T-cell (primary cell): ENCODE measurements around the gene SLC14A1. TPM values are rescaled to one million over a fixed set of nuclear protein-coding genes. Genes with fewer than 3 reads are reported as not detected.

Experiments used
- ATAC-seq, 4 experiments: fragments of 200-7000 bp in 3 of 4; fragments of 150-1000 bp in 1 of 4; cut with Tn5 transposase; replicated peaks in 1 of 4; 1 replicate in 3 of 4; 2 replicates in 1 of 4; pipeline ENCODE4 v1.10.0; 2021; ENCODE audit warnings: moderate library complexity in 3 of 4, mild to moderate bottlenecking in 2 of 4, moderate number of reproducible peaks in 1 of 4
- CTCF ChIA-PET, 2 donors: fragments of 300-600 bp; sonication (Branson Sonifier 250); formaldehyde crosslinking; loops; one replicate each; lab custom pipeline; 2022; ENCODE audit warnings: antibody characterized with exemption in 2 of 2; lab: Charles Lee
- POLR2A ChIA-PET, 2 donors: fragments of 300-600 bp; sonication (Branson Sonifier 250); formaldehyde crosslinking; loops; one replicate each; lab custom pipeline; 2022; ENCODE audit warnings: antibody characterized with exemption in 2 of 2; lab: Charles Lee
- DNase-seq, 35 experiments: peaks; one replicate each; pipeline versions ENCODE4 v3.0.0 to v3.0.0-alpha.2; 2013 to 2023
- H3K27ac ChIP-seq: one replicate; pipeline ENCODE4 v1.5.1; 2013; ENCODE audit warnings: low read length
- H3K27me3 ChIP-seq, 2 experiments: replicated peaks in 1 of 2; 1 replicate in 1 of 2; 2 replicates in 1 of 2; pipeline versions ENCODE4 v1.6.1 to v1.7.0; 2013; ENCODE audit warnings: low read length in 1 of 2, mixed read lengths in 1 of 2; ENCODE audit not compliant: control insufficient read depth in 2 of 2, insufficient read depth in 2 of 2; ENCODE audit errors: extremely low read depth in 1 of 2
- H3K36me3 ChIP-seq, 2 donors: 1 replicate in 1 of 2; 2 replicates in 1 of 2; pipeline versions ENCODE4 v1.6.1 to v1.7.0; 2013; ENCODE audit warnings: low read length in 1 of 2; ENCODE audit not compliant: control insufficient read depth in 2 of 2, insufficient read depth in 1 of 2; ENCODE audit errors: extremely low read depth in 1 of 2
- H3K4me1 ChIP-seq, 2 experiments: 1 replicate in 1 of 2; 2 replicates in 1 of 2; pipeline versions ENCODE4 v1.6.1 to v1.7.0; 2013; ENCODE audit warnings: low read length in 2 of 2, mixed read lengths in 1 of 2; ENCODE audit not compliant: insufficient read depth in 2 of 2, control insufficient read depth in 1 of 2; ENCODE audit errors: extremely low read depth in 1 of 2
- H3K4me3 ChIP-seq, 2 donors: 1 replicate in 1 of 2; 2 replicates in 1 of 2; pipeline versions ENCODE4 v1.5.1 to v1.7.0; 2013; ENCODE audit warnings: mild to moderate bottlenecking in 2 of 2, low read length in 1 of 2, moderate library complexity in 1 of 2; ENCODE audit not compliant: control insufficient read depth in 1 of 2; ENCODE audit errors: extremely low read depth in 1 of 2
- H3K9me3 ChIP-seq: 2 replicates; pipeline ENCODE4 v1.7.0; 2013
- H3K27ac Mint-ChIP-seq, 2 donors: one replicate each; pipeline ENCODE4 v1.8.0; 2020 to 2021; ENCODE audit warnings: mild to moderate bottlenecking in 2 of 2, mixed read lengths in 2 of 2
- H3K27me3 Mint-ChIP-seq, 2 donors: one replicate each; pipeline ENCODE4 v1.8.0; 2021 to 2022; ENCODE audit warnings: mixed read lengths in 2 of 2
- H3K36me3 Mint-ChIP-seq: one replicate; pipeline ENCODE4 v1.8.0; 2021; ENCODE audit warnings: mixed read lengths
- H3K4me1 Mint-ChIP-seq, 3 donors: one replicate each; pipeline ENCODE4 v1.8.0; 2020 to 2022; ENCODE audit warnings: mixed read lengths in 3 of 3, mild to moderate bottlenecking in 1 of 3
- H3K4me3 Mint-ChIP-seq, 3 donors: one replicate each; pipeline ENCODE4 v1.8.0; 2020 to 2022; ENCODE audit warnings: mild to moderate bottlenecking in 3 of 3, mixed read lengths in 3 of 3, moderate library complexity in 3 of 3
- H3K9me3 Mint-ChIP-seq, 3 donors: one replicate each; pipeline ENCODE4 v1.8.0; 2020 to 2022; ENCODE audit warnings: mixed read lengths in 3 of 3
- WGBS: methylation state at CpG from one replicate; pipeline ENCODE4 v1.1.5; 2013; ENCODE audit warnings: missing lambda C conversion rate; ENCODE audit not compliant: insufficient coverage; 5-methylcytosine and 5-hydroxymethylcytosine counted together
- total RNA-seq, 35 experiments: library from RNA in 6 of 35; stranded (reverse) in 6 of 35; fragments of 120-200 nt in 1 of 35; gene quantifications; one replicate each; pipeline versions ENCODE4 v1.2.1 to v1.2.4 and lab custom pipeline; 2013 to 2026

SLC14A1 gene
- total RNA-seq, 5 donors from 2014 or later (not counting 1 experiment from before 2014, with no cell fraction given): 1.8 to 30.8 (median 2.7) TPM

DNA sequence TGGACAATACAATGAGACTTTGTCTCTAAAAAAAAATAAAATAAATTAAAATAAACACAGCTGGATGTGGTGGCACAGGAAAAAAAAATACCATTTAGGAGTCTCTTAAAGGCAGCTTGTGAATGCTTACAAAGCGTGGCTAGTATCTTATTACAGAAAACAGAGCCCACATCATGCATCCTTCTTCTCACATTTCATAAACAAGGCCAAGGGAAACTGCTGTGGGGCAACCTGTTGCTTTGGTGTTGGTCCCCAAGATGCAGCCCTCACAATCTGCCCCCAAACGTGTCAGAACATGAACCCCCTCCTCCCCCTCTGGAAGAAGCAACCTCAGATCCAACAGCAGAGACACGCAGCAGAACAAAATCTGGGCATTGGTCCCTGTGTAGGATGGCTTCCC, 2.6 kb downstream of the SLC14A1 start:
- H3K36me3 ChIP-seq: no peaks in the 10 kb centered on the region
- no peak overlapping the region for H3K4me3 Mint-ChIP-seq
- no peaks in the 10 kb centered on the region for H3K4me1 ChIP-seq
- no peaks in the 10 kb centered on the region for H3K27me3 ChIP-seq
- ATAC-seq (no peak), DNase-seq (no peak)
- H3K9me3 Mint-ChIP-seq: no peaks in the 10 kb centered on the region
- CTCF ChIA-PET: no interaction called here
- no peak overlapping the region for H3K4me3 ChIP-seq
- POLR2A ChIA-PET: no interaction called here
- H3K4me1 Mint-ChIP-seq: peaks cover 0 to 5% (median 0%) of the 10 kb centered on the region in 3 donors
- 25% methylated on average over 1 of the region's 3 CpGs for WGBS
- peaks cover 0 to 2% of the 10 kb centered on the region in 2 donors for H3K27me3 Mint-ChIP-seq
- H3K36me3 Mint-ChIP-seq: peaks cover 11% of the 10 kb centered on the region
- no peaks in the 10 kb centered on the region for H3K9me3 ChIP-seq
- no peak overlapping the region for H3K27ac Mint-ChIP-seq
- no peak overlapping the region for H3K27ac ChIP-seq

DNA sequence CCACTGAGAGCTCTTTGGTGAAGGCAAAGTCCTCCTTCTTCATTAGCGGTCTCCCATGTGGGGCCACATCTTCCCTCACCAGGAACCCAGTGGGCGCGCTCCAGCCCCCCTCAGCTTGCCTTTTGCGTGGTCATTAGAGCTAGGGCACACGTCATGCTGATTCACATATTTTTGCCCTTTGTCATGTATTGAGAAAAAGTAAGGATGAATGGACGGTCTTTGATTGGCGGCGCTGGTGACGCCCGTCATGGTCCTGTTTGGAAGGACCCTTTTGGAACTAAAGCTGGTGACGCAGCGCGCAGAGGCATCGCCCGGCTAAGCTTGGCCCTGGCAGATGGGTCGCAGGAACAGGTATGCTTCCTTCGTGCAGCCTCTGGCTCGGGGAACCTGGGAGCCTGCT, 3.1 kb downstream of the SLC14A1 start:
- POLR2A ChIA-PET: interaction anchor here in 1 of 2 donors (0.6 kb wide), 1 partner anchor 161 kb away, joined by 5 read pairs; no protein-coding TSS in a partner anchor
- Histone ChIP-seq H3K4me1 (no peaks in the 10 kb centered on the region), H3K27ac (no peak overlapping the region), H3K4me3 (no peak overlapping the region), H3K27me3 (no peaks in the 10 kb centered on the region), H3K36me3 (no peaks in the 10 kb centered on the region), H3K9me3 (no peaks in the 10 kb centered on the region)
- Mint-ChIP-seq H3K9me3 (no peaks in the 10 kb centered on the region), H3K4me3 (no peak overlapping the region), H3K36me3 (peaks cover 11% of the 10 kb centered on the region), H3K27me3 (peaks cover 0 to 2% of the 10 kb centered on the region in 2 donors), H3K27ac (no peak overlapping the region), H3K4me1 (peaks cover 0 to 5% (median 0%) of the 10 kb centered on the region in 3 donors)
- DNase-seq (no peak), ATAC-seq (no peak)
- WGBS: 94% methylated on average over 16 of the region's 18 CpGs
- CTCF ChIA-PET: no interaction called here

DNA sequence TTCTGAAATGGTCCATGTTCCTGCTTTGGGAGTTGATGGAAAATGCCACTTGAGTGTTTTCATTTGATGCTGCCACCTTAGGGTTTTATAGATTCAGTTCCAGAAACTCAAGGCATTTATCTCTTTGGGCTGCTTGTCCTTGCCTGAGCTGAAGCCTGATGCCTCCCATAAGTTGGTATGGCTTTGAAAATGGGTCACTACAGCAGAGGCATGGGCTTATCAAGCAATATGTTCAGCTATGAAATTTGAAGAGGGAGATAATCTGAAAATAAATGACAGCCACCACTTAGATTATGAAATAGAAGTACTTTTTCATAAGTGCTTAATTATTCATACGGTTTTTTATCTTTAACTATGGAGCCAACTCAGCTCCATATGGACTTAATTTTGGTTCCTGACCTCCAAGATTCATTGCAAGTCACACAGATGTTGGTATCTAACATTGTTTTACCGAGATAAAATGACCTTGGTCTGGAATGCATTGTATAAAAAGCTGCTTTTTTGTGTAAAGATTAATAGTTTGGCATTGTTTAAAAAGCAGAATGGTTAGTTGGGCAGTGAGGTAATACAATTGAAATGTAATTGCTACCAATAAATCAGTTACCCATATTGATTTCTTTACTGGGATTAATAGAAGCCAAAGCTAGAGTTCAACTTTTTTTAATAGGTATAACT, 4.5 kb downstream of the SLC14A1 start:
- no peak overlapping the region for H3K4me3 ChIP-seq
- POLR2A ChIA-PET: no interaction called here
- no peak overlapping the region for H3K27ac ChIP-seq
- WGBS: 60% methylated on average over 2 of the region's 2 CpGs
- H3K9me3 ChIP-seq: no peaks in the 10 kb centered on the region
- DNase-seq (no peak), ATAC-seq (no peak)
- CTCF ChIA-PET: interaction anchor here in 1 of 2 donors (0.9 kb wide), 1 partner anchor 12 kb away, joined by 3 read pairs; no protein-coding TSS in a partner anchor
- Mint-ChIP-seq H3K27me3 (peaks cover 0 to 2% of the 10 kb centered on the region in 2 donors), H3K9me3 (no peaks in the 10 kb centered on the region), H3K36me3 (peaks cover 11% of the 10 kb centered on the region), H3K27ac (no peak overlapping the region), H3K4me1 (peaks cover 0 to 5% (median 0%) of the 10 kb centered on the region in 3 donors), H3K4me3 (no peak overlapping the region)
- no peaks in the 10 kb centered on the region for H3K4me1 ChIP-seq
- H3K36me3 ChIP-seq: no peaks in the 10 kb centered on the region
- no peaks in the 10 kb centered on the region for H3K27me3 ChIP-seq

DNA sequence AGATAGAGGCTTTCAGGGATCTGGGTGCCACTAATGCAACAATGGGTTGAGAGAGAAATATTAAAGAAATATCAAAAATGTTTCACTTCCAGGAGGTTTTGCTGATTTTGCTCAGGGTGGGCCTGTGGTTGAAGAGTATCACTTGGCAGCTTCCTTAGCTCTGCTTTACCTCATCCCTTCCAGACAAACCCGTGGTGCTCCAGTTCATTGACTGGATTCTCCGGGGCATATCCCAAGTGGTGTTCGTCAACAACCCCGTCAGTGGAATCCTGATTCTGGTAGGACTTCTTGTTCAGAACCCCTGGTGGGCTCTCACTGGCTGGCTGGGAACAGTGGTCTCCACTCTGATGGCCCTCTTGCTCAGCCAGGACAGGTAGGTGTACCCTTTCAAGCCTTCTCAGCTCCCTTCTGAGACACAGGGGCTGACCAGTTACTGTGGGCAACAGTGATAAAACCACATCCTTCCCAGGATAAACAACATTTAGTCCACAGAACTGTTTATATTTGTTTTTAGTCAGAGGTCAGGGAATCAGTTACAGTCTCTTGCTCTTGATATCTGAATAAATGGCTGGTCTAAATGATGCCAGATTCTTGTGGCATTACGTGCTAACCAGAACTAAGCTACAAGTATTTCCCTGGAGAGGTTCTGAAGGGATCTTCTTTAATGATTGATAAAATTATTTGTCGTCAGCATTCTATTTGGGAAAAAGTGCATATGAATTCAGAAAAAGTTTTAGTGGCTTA, 7.0 kb downstream of the SLC14A1 start:
- DNase-seq (no peak), ATAC-seq (no peak)
- H3K27me3 ChIP-seq: no peaks in the 10 kb centered on the region
- H3K4me3 ChIP-seq: no peak overlapping the region
- H3K9me3 ChIP-seq: no peaks in the 10 kb centered on the region
- no peak overlapping the region for H3K27ac ChIP-seq
- H3K4me1 ChIP-seq: no peaks in the 10 kb centered on the region
- Mint-ChIP-seq H3K27ac (no peak overlapping the region), H3K4me1 (no peaks in the 10 kb centered on the region), H3K36me3 (peaks cover 5% of the 10 kb centered on the region), H3K4me3 (no peak overlapping the region), H3K27me3 (peaks cover 0 to 2% of the 10 kb centered on the region in 2 donors), H3K9me3 (no peaks in the 10 kb centered on the region)
- ChIA-PET POLR2A (no interaction called here), CTCF (no interaction called here)
- H3K36me3 ChIP-seq: no peaks in the 10 kb centered on the region
- 91% methylated on average over 5 of the region's 6 CpGs for WGBS

- H3K36me3 Mint-ChIP-seq: peaks cover 5% of the 10 kb centered on the region
- H3K27me3 Mint-ChIP-seq: peaks cover 0 to 2% of the 10 kb centered on the region in 2 donors
- no peaks in the 10 kb centered on the region for H3K9me3 Mint-ChIP-seq
- no peaks in the 10 kb centered on the region for H3K4me1 ChIP-seq
- no peak overlapping the region for H3K4me3 Mint-ChIP-seq
- H3K27ac Mint-ChIP-seq: no peak overlapping the region
- WGBS: no CpG with 5 or more reads among the region's 2 CpGs
- H3K4me3 ChIP-seq: no peak overlapping the region
- ChIA-PET POLR2A (interaction anchor here in 1 of 2 donors (0.5 kb wide), 1 partner anchor 103 kb away, joined by 3 read pairs; no protein-coding TSS in a partner anchor), CTCF (interaction anchor here in 1 of 2 donors (0.5 to 0.6 kb wide), 2 partner anchors 53 to 468 kb away, joined by 3 read pairs; no protein-coding TSS in a partner anchor)
- DNase-seq (no peak), ATAC-seq (no peak)
- H3K9me3 ChIP-seq: no peaks in the 10 kb centered on the region
- H3K36me3 ChIP-seq: no peaks in the 10 kb centered on the region
- no peaks in the 10 kb centered on the region for H3K27me3 ChIP-seq
- no peak overlapping the region for H3K27ac ChIP-seq
- no peaks in the 10 kb centered on the region for H3K4me1 Mint-ChIP-seq
These were observed 7.7 kb downstream of the SLC14A1 start for GRCh38 chr18:45731716-45732115.

- no peaks in the 10 kb centered on the region for H3K4me1 Mint-ChIP-seq
- ChIA-PET POLR2A (no interaction called here), CTCF (no interaction called here)
- no peak overlapping the region for H3K27ac Mint-ChIP-seq
- Histone ChIP-seq H3K27me3 (no peaks in the 10 kb centered on the region), H3K4me1 (no peaks in the 10 kb centered on the region), H3K36me3 (no peaks in the 10 kb centered on the region), H3K4me3 (no peak overlapping the region), H3K9me3 (no peaks in the 10 kb centered on the region), H3K27ac (no peak overlapping the region)
- no peak overlapping the region for H3K4me3 Mint-ChIP-seq
- H3K27me3 Mint-ChIP-seq: no peaks in the 10 kb centered on the region
- 100% methylated on average over 1 of the region's 7 CpGs for WGBS
- ATAC-seq (no peak), DNase-seq (no peak)
- no peaks in the 10 kb centered on the region for H3K36me3 Mint-ChIP-seq
- H3K9me3 Mint-ChIP-seq: no peaks in the 10 kb centered on the region
These were observed 9.6 kb downstream of the SLC14A1 start for GRCh38 chr18:45733535-45733934.
